Neuronal stem cell (in vitro differentiated cells): ENCODE measurements around the gene IL12RB1.
A peak's percentile ranks its signal among the peaks of the same experiment; 100 is the strongest.

Experiments used
- DNase-seq: peaks from one replicate; pipeline ENCODE4 v3.0.0-alpha.2; 2013; ENCODE audit warnings: low spot score
- H2AFZ ChIP-seq: one replicate; pipeline ENCODE4 v1.6.1; 2013; ENCODE audit warnings: mild to moderate bottlenecking, low read length, inconsistent platforms
- H2AK5ac ChIP-seq: 2 replicates; pipeline ENCODE4 v1.6.1; 2013; ENCODE audit warnings: low read depth, mild to moderate bottlenecking, inconsistent platforms, low read length, moderate library complexity, mixed read lengths
- H2BK120ac ChIP-seq: 2 replicates; pipeline ENCODE4 v1.6.1; 2013; ENCODE audit warnings: low read depth, mild to moderate bottlenecking, inconsistent platforms, low read length, moderate library complexity, mixed read lengths
- H2BK12ac ChIP-seq: one replicate; pipeline ENCODE4 v1.6.1; 2013; ENCODE audit warnings: low read length, inconsistent platforms
- H2BK15ac ChIP-seq: 2 replicates; pipeline ENCODE4 v1.6.1; 2013; ENCODE audit warnings: mild to moderate bottlenecking, low read length, inconsistent platforms, mixed read lengths
- H2BK5ac ChIP-seq: one replicate; pipeline ENCODE4 v1.6.1; 2013; ENCODE audit warnings: inconsistent platforms, mild to moderate bottlenecking, low read length, moderate library complexity
- H3K14ac ChIP-seq: one replicate; pipeline ENCODE4 v1.6.1; 2013; ENCODE audit warnings: low read length, inconsistent platforms
- H3K18ac ChIP-seq: 2 replicates; pipeline ENCODE4 v1.6.1; 2013; ENCODE audit warnings: low read length, inconsistent platforms
- H3K23ac ChIP-seq: 2 replicates; pipeline ENCODE4 v1.6.1; 2013; ENCODE audit warnings: low read depth, mild to moderate bottlenecking, mixed read lengths, low read length, inconsistent platforms; ENCODE audit not compliant: poor library complexity
- H3K27ac ChIP-seq: replicated peaks from 3 replicates; pipeline ENCODE4 v1.5.1; 2013; ENCODE audit warnings: low read length, inconsistent platforms
- H3K27me3 ChIP-seq, 3 experiments: 2 replicates each; pipeline ENCODE4 v1.6.1; 2013; ENCODE audit warnings: low read length in 3 of 3, mild to moderate bottlenecking in 2 of 3, inconsistent platforms in 1 of 3, low read depth in 1 of 3, mixed read lengths in 1 of 3, moderate library complexity in 1 of 3; ENCODE audit not compliant: control insufficient read depth in 3 of 3, insufficient read depth in 3 of 3
- H3K36me3 ChIP-seq, 2 donors: replicated peaks in 1 of 2; 2 replicates each; pipeline ENCODE4 v1.6.1; 2013; ENCODE audit warnings: low read length in 2 of 2; ENCODE audit not compliant: control insufficient read depth in 2 of 2, insufficient read depth in 2 of 2
- H3K4ac ChIP-seq: 2 replicates; pipeline ENCODE4 v1.6.1; 2013; ENCODE audit warnings: inconsistent platforms, mild to moderate bottlenecking, low read length, moderate library complexity
- H3K4me1 ChIP-seq, 2 donors: 1 replicate in 1 of 2; 2 replicates in 1 of 2; pipeline ENCODE4 v1.6.1; 2013; ENCODE audit warnings: low read length in 2 of 2, low read depth in 1 of 2; ENCODE audit not compliant: control insufficient read depth in 2 of 2, insufficient read depth in 1 of 2
- H3K4me2 ChIP-seq: one replicate; pipeline ENCODE4 v1.6.1; 2013; ENCODE audit warnings: mild to moderate bottlenecking, low read length, inconsistent platforms; ENCODE audit not compliant: insufficient read depth, poor library complexity, severe bottlenecking
- H3K4me3 ChIP-seq, 2 donors: 2 replicates each; pipeline ENCODE4 v1.5.1; 2013; ENCODE audit warnings: low read length in 2 of 2, mild to moderate bottlenecking in 2 of 2, inconsistent platforms in 1 of 2, moderate library complexity in 1 of 2
- H3K79me1 ChIP-seq: one replicate; pipeline ENCODE4 v1.6.1; 2013; ENCODE audit warnings: low read depth, mild to moderate bottlenecking, inconsistent platforms, low read length, moderate library complexity
- H3K9ac ChIP-seq: one replicate; pipeline ENCODE4 v1.6.1; 2013; ENCODE audit warnings: mild to moderate bottlenecking, low read depth, low read length, inconsistent platforms; ENCODE audit not compliant: poor library complexity
- H3K9me3 ChIP-seq, 2 donors: replicated peaks in 1 of 2; 2 replicates each; pipeline versions ENCODE3 to v1.6.1; 2013; ENCODE audit warnings: low read length in 2 of 2, mild to moderate bottlenecking in 2 of 2, inconsistent platforms in 1 of 2, low read depth in 1 of 2, mixed read lengths in 1 of 2, moderate library complexity in 1 of 2; ENCODE audit not compliant: control insufficient read depth in 2 of 2, insufficient read depth in 1 of 2
- H4K8ac ChIP-seq: one replicate; pipeline ENCODE4 v1.6.1; 2013; ENCODE audit warnings: low read depth, mild to moderate bottlenecking, inconsistent platforms, low read length, moderate library complexity
- H4K91ac ChIP-seq: one replicate; pipeline ENCODE4 v1.6.1; 2013; ENCODE audit warnings: low read length, low read depth, mild to moderate bottlenecking, inconsistent platforms; ENCODE audit not compliant: poor library complexity
- WGBS, 2 donors: extraction: QIAGEN DNeasy Blood & Tissue Kit; methylation state at CpG; one replicate each; pipeline ENCODE4 v1.1.7; 2013; ENCODE audit warnings: missing lambda C conversion rate in 2 of 2, mixed read lengths in 1 of 2; ENCODE audit not compliant: insufficient read length in 2 of 2, insufficient replicate concordance in 1 of 2; ENCODE audit errors: extremely low coverage in 2 of 2; 5-methylcytosine and 5-hydroxymethylcytosine counted together

The IL12RB1 gene

GRCh38 chr19:18062028-18062427 is 24.7 kb downstream of the IL12RB1 start:
- Histone ChIP-seq H4K91ac (no peak overlapping the region), H3K79me1 (no peaks in the 10 kb centered on the region), H2AFZ (no peak overlapping the region), H3K18ac (no peak overlapping the region), H3K27ac (no peak overlapping the region), H4K8ac (no peak overlapping the region), H3K9ac (peak overlapping the region; percentile 44), H2BK120ac (no peak overlapping the region), H3K23ac (no peak overlapping the region), H3K36me3 (no peaks in the 10 kb centered on the region), H2BK5ac (no peak overlapping the region), H3K9me3 (peaks cover 0 to 5% of the 10 kb centered on the region in 2 donors), H3K14ac (no peak overlapping the region), H3K4me3 (no peak overlapping the region), H3K4me1 (no peaks in the 10 kb centered on the region), H2AK5ac (no peak overlapping the region), H3K27me3 (peaks cover 0 to 2% (median 0%) of the 10 kb centered on the region in 3 experiments), H3K4ac (no peak overlapping the region), H2BK15ac (no peak overlapping the region), H3K4me2 (no peak overlapping the region), H2BK12ac (no peak overlapping the region)
- no CpG with 5 or more reads among the region's 8 CpGs for WGBS, 2 donors
- DNase-seq: no peak

GRCh38 chr19:18060472-18060871 is 26.3 kb downstream of the IL12RB1 start:
- Histone ChIP-seq H3K18ac (no peak overlapping the region), H2BK15ac (no peak overlapping the region), H2AFZ (peak overlapping the region; percentile 6), H4K91ac (no peak overlapping the region), H3K79me1 (no peaks in the 10 kb centered on the region), H3K4me3 (no peak overlapping the region), H3K4me2 (no peak overlapping the region), H2AK5ac (no peak overlapping the region), H2BK5ac (no peak overlapping the region), H3K27ac (no peak overlapping the region), H3K36me3 (no peaks in the 10 kb centered on the region), H3K23ac (no peak overlapping the region), H3K9me3 (peaks cover 0 to 2% of the 10 kb centered on the region in 2 donors), H2BK120ac (no peak overlapping the region), H3K27me3 (peaks cover 0 to 2% (median 0%) of the 10 kb centered on the region in 3 experiments), H2BK12ac (no peak overlapping the region), H3K4me1 (no peaks in the 10 kb centered on the region), H3K9ac (no peak overlapping the region), H4K8ac (no peak overlapping the region), H3K4ac (no peak overlapping the region), H3K14ac (no peak overlapping the region)
- WGBS, 2 donors: no CpG with 5 or more reads among the region's 6 CpGs
- no peak for DNase-seq

GRCh38 chr19:18059902-18060301 is 26.8 kb downstream of the IL12RB1 start:
- WGBS, 2 donors: no CpG with 5 or more reads among the region's 5 CpGs
- Histone ChIP-seq H3K23ac (no peak overlapping the region), H3K14ac (no peak overlapping the region), H3K4me2 (no peak overlapping the region), H3K18ac (no peak overlapping the region), H3K36me3 (no peaks in the 10 kb centered on the region), H3K79me1 (no peaks in the 10 kb centered on the region), H2BK120ac (peak overlapping the region; percentile 42), H3K27ac (no peak overlapping the region), H3K9me3 (peaks cover 0 to 2% of the 10 kb centered on the region in 2 donors), H2AK5ac (peak overlapping the region; percentile 76), H4K91ac (no peak overlapping the region), H2AFZ (no peak overlapping the region), H2BK15ac (no peak overlapping the region), H2BK5ac (no peak overlapping the region), H4K8ac (no peak overlapping the region), H3K27me3 (peaks cover 0 to 2% (median 0%) of the 10 kb centered on the region in 3 experiments), H3K4me3 (no peak overlapping the region), H3K4ac (no peak overlapping the region), H3K4me1 (no peaks in the 10 kb centered on the region), H3K9ac (no peak overlapping the region), H2BK12ac (no peak overlapping the region)
- no peak for DNase-seq

GRCh38 chr19:18059297-18059696 is 27.4 kb downstream of the IL12RB1 start:
- Histone ChIP-seq H3K4me1 (no peaks in the 10 kb centered on the region), H2BK5ac (no peak overlapping the region), H3K36me3 (no peaks in the 10 kb centered on the region), H2AK5ac (peak overlapping the region; percentile 86), H3K9me3 (peaks cover 0 to 2% of the 10 kb centered on the region in 2 donors), H2BK12ac (no peak overlapping the region), H3K4me2 (no peak overlapping the region), H3K79me1 (no peaks in the 10 kb centered on the region), H3K14ac (no peak overlapping the region), H3K27ac (no peak overlapping the region), H3K18ac (no peak overlapping the region), H3K4ac (no peak overlapping the region), H2BK15ac (peak overlapping the region; percentile 95), H3K23ac (no peak overlapping the region), H4K91ac (no peak overlapping the region), H3K27me3 (peaks cover 0 to 2% (median 0%) of the 10 kb centered on the region in 3 experiments), H3K4me3 (no peak overlapping the region), H2BK120ac (peak overlapping the region; percentile 42), H2AFZ (no peak overlapping the region), H4K8ac (no peak overlapping the region), H3K9ac (no peak overlapping the region)
- no CpG with 5 or more reads among the region's 8 CpGs for WGBS, 2 donors
- no peak for DNase-seq
